Keratinocyte (primary cell): ENCODE measurements around the gene ZNF581. TPM values are rescaled to one million over a fixed set of nuclear protein-coding genes. Genes with fewer than 3 reads are reported as not detected.
A peak's percentile ranks its signal among the peaks of the same experiment; 100 is the strongest.

Experiments used
- DNase-seq: peaks from one replicate; pipeline ENCODE4 v3.0.0-alpha.2; 2011; ENCODE audit warnings: low read depth, missing footprints, low spot score
- FAIRE-seq: peaks from 2 replicates; lab custom pipeline; 2011; peaks lifted over from hg19 to GRCh38; lab: Jason Lieb, UNC
- H2AFZ ChIP-seq: 2 replicates; pipeline ENCODE4 v1.6.0; 2012; ENCODE audit warnings: low read length, control low read depth, inconsistent platforms; ENCODE audit not compliant: control insufficient read depth
- H3K27ac ChIP-seq: 2 replicates; pipeline ENCODE4 v1.5.1; 2011; ENCODE audit warnings: low read length; ENCODE audit not compliant: control insufficient read depth, insufficient read depth
- H3K27me3 ChIP-seq: 3 replicates; pipeline ENCODE4 v1.6.0; 2011; ENCODE audit warnings: low read length; ENCODE audit not compliant: control insufficient read depth, insufficient read depth; ENCODE audit errors: extremely low read depth
- H3K36me3 ChIP-seq, 2 experiments: 2 replicates in 1 of 2; 3 replicates in 1 of 2; pipeline ENCODE4 v1.5.1; 2011; ENCODE audit warnings: low read length in 2 of 2, mild to moderate bottlenecking in 1 of 2; ENCODE audit not compliant: control insufficient read depth in 2 of 2, insufficient read depth in 2 of 2; ENCODE audit errors: extremely low read depth in 1 of 2
- H3K4me1 ChIP-seq: 3 replicates; pipeline ENCODE4 v1.5.1; 2011; ENCODE audit warnings: low read length; ENCODE audit not compliant: control insufficient read depth, insufficient read depth; ENCODE audit errors: extremely low read depth
- H3K4me2 ChIP-seq: 3 replicates; pipeline ENCODE4 v1.6.0; 2011; ENCODE audit warnings: low read depth, low read length; ENCODE audit not compliant: control insufficient read depth, insufficient read depth; ENCODE audit errors: extremely low read depth
- H3K4me3 ChIP-seq, 3 experiments: fragments of 200-600 bp in 1 of 3; sonication (generic) in 1 of 3; 2 replicates in 2 of 3; 3 replicates in 1 of 3; pipeline ENCODE4 v1.5.1; 2011 to 2016; ENCODE audit warnings: low read length in 3 of 3, mild to moderate bottlenecking in 3 of 3, control low read depth in 2 of 3, inconsistent platforms in 1 of 3, low read depth in 1 of 3, mixed read lengths in 1 of 3, mixed run types in 1 of 3, moderate library complexity in 1 of 3; ENCODE audit not compliant: control insufficient read depth in 2 of 3, insufficient read depth in 2 of 3; ENCODE audit errors: extremely low read depth in 1 of 3
- H3K79me2 ChIP-seq: 2 replicates; pipeline ENCODE4 v1.6.0; 2012; ENCODE audit warnings: low read length; ENCODE audit not compliant: control insufficient read depth, insufficient read depth
- H3K9ac ChIP-seq: 3 replicates; pipeline ENCODE4 v1.6.0; 2011; ENCODE audit warnings: low read length; ENCODE audit not compliant: control insufficient read depth, insufficient read depth; ENCODE audit errors: extremely low read depth
- H3K9me1 ChIP-seq: 3 replicates; pipeline ENCODE4 v1.6.0; 2011; ENCODE audit warnings: low read length; ENCODE audit not compliant: control insufficient read depth, insufficient read depth; ENCODE audit errors: extremely low read depth
- H3K9me3 ChIP-seq: 2 replicates; pipeline ENCODE4 v1.5.1; 2012; ENCODE audit warnings: low read depth, low read length; ENCODE audit not compliant: control insufficient read depth
- H4K20me1 ChIP-seq: 3 replicates; pipeline ENCODE4 v1.6.0; 2011; ENCODE audit warnings: low read length; ENCODE audit not compliant: control insufficient read depth, insufficient read depth; ENCODE audit errors: extremely low read depth
- EZH2 ChIP-seq: IDR thresholded peaks from one replicate; pipeline ENCODE4 v1.6.1; 2012; ENCODE audit warnings: inconsistent platforms, mild to moderate bottlenecking, low read length, moderate library complexity
- dilution Hi-C: fragments of 300-500 bp; cut with MboI; formaldehyde crosslinking; loops from one replicate; pipeline ENCODE4 v1.7.0; 2020; ENCODE audit warnings: low sequenced_read_pairs; ENCODE audit not compliant: extremely low pct_ligation_motif_present
- polyA plus RNA-seq, 5 experiments: library from polyadenylated mRNA; depleted of rRNA in 3 of 5; stranded (reverse) in 3 of 5; stranded (forward) in 1 of 5; unstranded in 1 of 5; fragments of >200 nt; gene quantifications; 1 replicate in 1 of 5; 2 replicates in 3 of 5; 3 replicates in 1 of 5; pipeline versions ENCODE4 v1.2.1 to v1.2.3, GENCODE V29; 2011 to 2012; ENCODE audit warnings: missing spikeins in 2 of 5, low read depth in 1 of 5, low replicate concordance in 1 of 5
- TF ChIP-seq, protein P1 (sequence below), 3 experiments: IDR thresholded peaks in 1 of 3; conservative IDR thresholded peaks in 1 of 3; optimal IDR thresholded peaks in 1 of 3; 2 replicates in 2 of 3; 3 replicates in 1 of 3; pipeline versions ENCODE3 to v1.5.1; 2011; ENCODE audit warnings: low read length in 3 of 3, mild to moderate bottlenecking in 3 of 3, moderate library complexity in 2 of 3, control low read depth in 1 of 3, inconsistent platforms in 1 of 3; ENCODE audit not compliant: insufficient read depth in 2 of 3; ENCODE audit errors: extremely low read depth in 1 of 3

Gene ZNF581
- polyA plus RNA-seq, 1 donor (not counting 4 experiments of a cell fraction or from before 2014, with no cell fraction given): 14.8 TPM

GRCh38 chr19:55603581-55604292 is 39.7 kb upstream of the ZNF581 start:
- no peaks in the 10 kb centered on the region for H3K27me3 ChIP-seq
- no peak overlapping the region for H3K9ac ChIP-seq
- dilution Hi-C loops: no loop called here
- peaks cover 25% of the 10 kb centered on the region for H3K79me2 ChIP-seq
- peaks cover 7% of the 10 kb centered on the region in 2 experiments for H3K36me3 ChIP-seq
- no peaks in the 10 kb centered on the region for H4K20me1 ChIP-seq
- no peak overlapping the region for H3K4me2 ChIP-seq
- H3K9me1 ChIP-seq: no peaks in the 10 kb centered on the region
- TF ChIP-seq EZH2: no peak
- TF ChIP-seq, protein P1, sequence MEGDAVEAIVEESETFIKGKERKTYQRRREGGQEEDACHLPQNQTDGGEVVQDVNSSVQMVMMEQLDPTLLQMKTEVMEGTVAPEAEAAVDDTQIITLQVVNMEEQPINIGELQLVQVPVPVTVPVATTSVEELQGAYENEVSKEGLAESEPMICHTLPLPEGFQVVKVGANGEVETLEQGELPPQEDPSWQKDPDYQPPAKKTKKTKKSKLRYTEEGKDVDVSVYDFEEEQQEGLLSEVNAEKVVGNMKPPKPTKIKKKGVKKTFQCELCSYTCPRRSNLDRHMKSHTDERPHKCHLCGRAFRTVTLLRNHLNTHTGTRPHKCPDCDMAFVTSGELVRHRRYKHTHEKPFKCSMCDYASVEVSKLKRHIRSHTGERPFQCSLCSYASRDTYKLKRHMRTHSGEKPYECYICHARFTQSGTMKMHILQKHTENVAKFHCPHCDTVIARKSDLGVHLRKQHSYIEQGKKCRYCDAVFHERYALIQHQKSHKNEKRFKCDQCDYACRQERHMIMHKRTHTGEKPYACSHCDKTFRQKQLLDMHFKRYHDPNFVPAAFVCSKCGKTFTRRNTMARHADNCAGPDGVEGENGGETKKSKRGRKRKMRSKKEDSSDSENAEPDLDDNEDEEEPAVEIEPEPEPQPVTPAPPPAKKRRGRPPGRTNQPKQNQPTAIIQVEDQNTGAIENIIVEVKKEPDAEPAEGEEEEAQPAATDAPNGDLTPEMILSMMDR (optimal IDR thresholded peaks at IDR 0.05 in 1 of 3, IDR thresholded peaks at IDR 0.05 in 1 of 3, conservative IDR thresholded peaks at IDR 0.05 in 1 of 3; ENCODE audit: extremely low read depth in 1 of 3, insufficient read depth in 2 of 3, low read length in 3 of 3): no peak
- no peak for FAIRE-seq
- H3K4me3 ChIP-seq: no peak overlapping the region
- no peak for DNase-seq
- no peaks in the 10 kb centered on the region for H3K9me3 ChIP-seq
- peaks cover 23% of the 10 kb centered on the region for H3K4me1 ChIP-seq
- no peak overlapping the region for H3K27ac ChIP-seq
- no peak overlapping the region for H2AFZ ChIP-seq

GRCh38 chr19:55605207-55605636 is 38.2 kb upstream of the ZNF581 start:
- no peaks in the 10 kb centered on the region for H4K20me1 ChIP-seq
- H3K9ac ChIP-seq: peak overlapping the region; percentile 47
- peaks cover 7 to 11% of the 10 kb centered on the region in 2 experiments for H3K36me3 ChIP-seq
- H3K9me3 ChIP-seq: no peaks in the 10 kb centered on the region
- dilution Hi-C loops: no loop called here
- H3K27ac ChIP-seq: peak overlapping the region; percentile 67
- H3K4me1 ChIP-seq: peaks cover 23% of the 10 kb centered on the region
- DNase-seq: peak; percentile 89
- H2AFZ ChIP-seq: peak overlapping the region; percentile 63
- TF ChIP-seq, protein P1 (optimal IDR thresholded peaks at IDR 0.05 in 1 of 3, IDR thresholded peaks at IDR 0.05 in 1 of 3, conservative IDR thresholded peaks at IDR 0.05 in 1 of 3; ENCODE audit: extremely low read depth in 1 of 3, insufficient read depth in 2 of 3, low read length in 3 of 3): no peak
- no peak for TF ChIP-seq EZH2
- H3K9me1 ChIP-seq: no peaks in the 10 kb centered on the region
- peak overlapping the region; percentile 95 for H3K4me2 ChIP-seq
- no peak for FAIRE-seq
- H3K27me3 ChIP-seq: no peaks in the 10 kb centered on the region
- peaks cover 38% of the 10 kb centered on the region for H3K79me2 ChIP-seq
- peak overlapping the region; percentile 61 to 72 (median 65) for H3K4me3 ChIP-seq
